LNCaP clone FGC (cell line): ENCODE results near the gene YTHDC1.

Experiments used
- DNase-seq: peaks from one replicate; pipeline ENCODE4 v3.0.0-alpha.2; 2011; ENCODE audit warnings: low read depth
- H3K4me3 ChIP-seq: 2 replicates; pipeline ENCODE4 v1.5.1; 2011; ENCODE audit warnings: mild to moderate bottlenecking, low read depth, low read length, control low read depth
- CTCF ChIP-seq: IDR thresholded peaks from 2 replicates; pipeline ENCODE4 v1.5.1; 2012; ENCODE audit warnings: mild to moderate bottlenecking; ENCODE audit not compliant: control insufficient read depth, insufficient read depth; ENCODE audit errors: extremely low read depth

The YTHDC1 gene

GRCh38 chr4:68336530-68336929, 13.4 kb downstream of the YTHDC1 start:
- H3K4me3 ChIP-seq: no peak overlapping the region
- DNase-seq: no peak
- no peak for TF ChIP-seq CTCF

GRCh38 chr4:68326141-68326540, 23.7 kb downstream of the YTHDC1 start:
- DNase-seq: no peak
- TF ChIP-seq CTCF: no peak
- H3K4me3 ChIP-seq: no peak overlapping the region

- no peak overlapping the region for H3K4me3 ChIP-seq
- no peak for TF ChIP-seq CTCF
- DNase-seq: peak; percentile 87
Measured at GRCh38 chr4:68324519-68325262, 25.2 kb downstream of the YTHDC1 start.

- no peak overlapping the region for H3K4me3 ChIP-seq
- no peak for DNase-seq
- TF ChIP-seq CTCF: no peak
Measured at GRCh38 chr4:68319040-68319439, 30.9 kb downstream of the YTHDC1 start.

- H3K4me3 ChIP-seq: no peak overlapping the region
- TF ChIP-seq CTCF: no peak
- no peak for DNase-seq
Measured at GRCh38 chr4:68316193-68316969, 33.5 kb downstream of the YTHDC1 start.

GRCh38 chr4:68310651-68311247, 39.1 kb downstream of the YTHDC1 start:
- no peak for TF ChIP-seq CTCF
- no peak for DNase-seq
- no peak overlapping the region for H3K4me3 ChIP-seq
